Activated CD4-positive, CD25-positive, alpha-beta regulatory T cell treated with anti-CD3 and anti-CD28 coated beads, Interleukin-2, amount 50 U/mL, for 72 hours (primary cell): ENCODE results near the gene SYT3.
A peak's percentile ranks its signal among the peaks of the same experiment; 100 is the strongest.

Experiments used
- DNase-seq: peaks from one replicate; pipeline ENCODE4 v3.0.0; 2021

SYT3 gene

DNA sequence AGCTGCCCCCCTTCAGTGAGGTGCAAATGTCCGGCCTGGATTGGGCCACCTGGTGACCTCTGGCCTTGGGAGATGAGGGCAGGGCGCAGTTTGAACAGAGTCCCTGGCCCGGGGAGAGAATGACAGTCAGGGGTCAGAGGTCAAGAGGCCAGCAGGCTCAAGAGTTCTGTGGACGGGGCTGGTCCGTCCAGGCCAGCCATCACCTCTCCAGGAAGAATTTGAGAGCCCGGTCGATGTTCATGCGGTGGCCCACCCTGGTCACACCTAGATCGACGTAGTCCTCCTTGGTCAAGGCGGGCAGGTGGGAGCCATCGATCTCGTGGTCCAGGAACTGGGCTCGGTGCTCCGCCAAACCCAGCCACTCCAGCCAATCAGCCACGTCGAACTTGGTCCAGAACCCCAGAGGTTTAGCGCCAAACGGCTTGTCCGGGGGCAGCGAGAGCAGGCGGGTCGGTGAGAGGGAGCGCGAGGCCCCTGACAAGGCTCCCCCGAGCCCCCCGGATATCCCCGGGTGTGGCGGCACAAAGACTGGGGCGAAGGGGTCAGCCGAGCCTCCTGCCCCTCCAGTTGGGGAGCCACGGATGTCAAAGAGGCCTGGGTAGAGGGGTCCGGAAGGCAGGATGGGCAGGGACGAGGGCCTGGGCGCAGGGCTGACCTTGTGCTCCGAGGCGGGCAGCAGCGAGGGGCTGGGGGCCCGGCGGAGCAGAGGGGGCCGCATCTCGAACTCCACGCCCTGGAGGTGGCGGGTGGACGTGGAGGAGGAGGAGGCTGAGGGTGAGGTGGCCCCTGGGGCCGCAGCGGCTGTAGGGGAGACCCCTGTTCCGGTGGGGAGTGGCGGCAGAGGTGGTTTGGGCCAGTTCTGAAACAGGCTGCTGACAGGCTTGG, 22.3 kb upstream of the SYT3 start:
- no peak for DNase-seq

GRCh38 chr19:50661023-50661422, 21.3 kb upstream of the SYT3 start:
- DNase-seq = no peak

DNA sequence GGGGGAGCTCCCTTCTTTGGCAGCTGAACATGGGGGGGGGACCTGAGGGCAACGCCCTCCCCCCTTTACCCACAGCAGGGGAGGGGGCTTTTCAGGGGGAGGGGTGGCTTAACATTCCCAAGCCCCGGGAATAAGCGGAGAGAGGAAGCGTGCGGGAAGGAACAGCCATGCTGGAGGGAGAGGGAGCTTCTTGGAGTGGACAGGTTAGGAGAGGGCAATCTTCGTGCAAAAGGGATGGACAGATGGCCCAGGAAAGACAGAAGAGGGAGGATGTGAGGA, 20.3 kb upstream of the SYT3 start:
- DNase-seq = no peak

DNA sequence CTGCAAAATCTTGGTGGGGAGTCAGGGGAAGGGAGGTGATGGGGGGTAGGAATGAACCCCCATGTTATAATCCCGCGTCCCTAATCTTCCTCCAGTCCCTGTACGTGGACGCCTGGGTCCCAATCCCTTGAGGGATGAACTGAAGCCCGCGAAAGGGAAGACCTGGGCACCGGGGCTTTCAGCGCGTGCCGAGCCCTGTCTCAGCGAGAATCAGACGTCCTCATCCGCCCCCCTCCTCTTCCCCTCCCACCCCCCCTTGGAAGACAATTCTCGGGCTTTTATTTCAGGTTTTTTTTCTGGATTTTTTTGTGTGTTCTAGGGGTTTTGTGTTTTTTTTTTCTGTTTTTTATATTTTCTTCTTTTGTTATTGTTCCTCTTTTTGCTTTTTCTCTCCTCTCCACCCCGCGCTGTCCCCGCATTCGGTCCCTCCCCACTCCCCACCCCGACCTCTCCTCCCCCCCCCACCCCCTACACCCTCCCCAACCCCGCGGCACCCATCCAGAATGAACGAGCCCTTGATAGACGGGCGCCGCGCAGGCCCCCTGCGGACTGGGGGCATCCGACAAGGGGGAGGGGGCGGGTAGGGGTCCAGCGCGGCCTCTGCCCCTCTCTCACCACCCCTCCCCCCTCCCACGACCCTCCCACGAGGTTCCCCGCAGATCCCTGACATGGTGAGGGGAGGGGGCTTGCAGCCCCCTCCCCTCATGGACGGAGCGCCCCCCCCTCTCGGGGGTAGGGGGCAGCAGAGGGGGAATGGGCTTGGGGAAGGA, 19.8 kb upstream of the SYT3 start:
- DNase-seq = no peak

- DNase-seq = peak; percentile 41
Observed at GRCh38 chr19:50658441-50659317, 19.0 kb upstream of the SYT3 start.

- peak; percentile 73 for DNase-seq
Observed at GRCh38 chr19:50657712-50658440, 18.2 kb upstream of the SYT3 start.

DNA sequence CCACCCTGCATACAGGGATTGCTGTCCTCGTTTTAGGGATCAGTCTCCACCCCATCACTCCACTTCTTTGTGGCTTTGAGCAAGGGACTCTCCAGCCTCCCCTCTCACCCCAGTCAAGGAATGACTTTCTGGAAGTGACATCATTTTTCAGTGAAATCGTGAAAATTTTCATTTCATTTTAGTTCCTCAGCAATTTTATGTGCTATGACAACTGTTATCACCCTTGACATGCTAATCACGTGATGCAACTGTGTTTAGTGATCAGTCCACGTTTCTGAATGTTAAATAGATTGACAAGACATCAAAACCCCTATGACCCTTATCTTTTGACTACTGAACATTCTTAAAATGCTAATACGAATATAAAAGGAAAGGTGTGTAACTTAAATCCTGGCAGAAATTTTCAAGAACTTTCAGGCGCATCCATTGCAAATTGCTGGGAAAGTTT, 17.6 kb upstream of the SYT3 start:
- no peak for DNase-seq

- DNase-seq = no peak
Observed at GRCh38 chr19:50654882-50655281, 15.2 kb upstream of the SYT3 start.

- no peak for DNase-seq
Observed at GRCh38 chr19:50652722-50653121, 13.0 kb upstream of the SYT3 start.

GRCh38 chr19:50651174-50651573, 11.5 kb upstream of the SYT3 start:
- DNase-seq = no peak

DNA sequence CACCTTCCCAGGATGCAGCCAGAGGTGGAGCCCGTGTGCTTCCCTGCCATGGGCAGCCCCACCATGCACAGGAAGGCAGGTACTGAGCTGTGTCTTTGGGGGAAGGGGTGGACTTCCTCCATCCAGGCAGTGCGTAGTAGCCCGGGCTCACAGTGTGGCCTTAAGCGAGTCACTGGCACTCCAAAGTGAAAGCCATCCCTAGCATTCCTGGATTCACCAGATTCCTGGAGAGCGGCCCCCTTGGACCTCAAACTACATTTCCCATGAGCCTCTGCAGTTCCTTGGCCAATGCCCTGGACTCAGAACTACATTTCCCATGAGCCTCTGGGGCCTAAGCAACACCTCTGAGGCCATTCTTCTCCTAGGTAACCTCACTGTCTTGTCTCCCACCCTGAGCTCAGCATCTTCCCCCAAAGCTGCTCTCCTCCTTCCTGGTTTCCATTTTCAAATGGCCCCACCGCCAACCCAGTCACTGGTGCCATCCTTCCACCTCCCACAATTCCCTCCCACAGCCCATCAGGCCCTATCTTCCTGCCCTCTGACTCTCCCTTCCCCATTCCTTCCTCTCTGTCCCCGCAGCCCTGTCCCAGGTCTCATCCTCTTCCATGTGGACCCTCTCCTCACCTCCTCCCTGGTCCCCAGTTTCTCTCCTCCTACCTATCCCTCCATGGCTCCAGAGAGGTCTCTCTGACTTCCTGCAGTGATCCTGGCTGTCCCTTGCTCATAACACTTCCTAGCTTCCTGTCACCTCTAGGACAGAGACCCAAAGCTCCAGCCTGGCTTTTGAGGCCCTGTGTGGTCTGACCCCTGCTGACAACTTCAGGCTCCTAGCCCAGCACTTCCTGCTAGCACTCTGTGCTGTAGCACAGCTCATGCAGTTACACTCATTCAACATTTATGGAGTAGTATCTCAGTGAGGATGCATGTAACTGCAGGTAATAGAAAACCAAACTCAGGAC, 10.0 kb upstream of the SYT3 start, which contains the start of gene C19orf81:
TSS of gene C19orf81 (plus strand) at position 13 of the 959 bp plus-strand sequence. CDS start at position 13, 0 bp downstream.
- no peak for DNase-seq

GRCh38 chr19:50648659-50649058, 9.0 kb upstream of the SYT3 start:
- no peak for DNase-seq

- DNase-seq = no peak
Observed at GRCh38 chr19:50647879-50648615, 8.4 kb upstream of the SYT3 start.

DNA sequence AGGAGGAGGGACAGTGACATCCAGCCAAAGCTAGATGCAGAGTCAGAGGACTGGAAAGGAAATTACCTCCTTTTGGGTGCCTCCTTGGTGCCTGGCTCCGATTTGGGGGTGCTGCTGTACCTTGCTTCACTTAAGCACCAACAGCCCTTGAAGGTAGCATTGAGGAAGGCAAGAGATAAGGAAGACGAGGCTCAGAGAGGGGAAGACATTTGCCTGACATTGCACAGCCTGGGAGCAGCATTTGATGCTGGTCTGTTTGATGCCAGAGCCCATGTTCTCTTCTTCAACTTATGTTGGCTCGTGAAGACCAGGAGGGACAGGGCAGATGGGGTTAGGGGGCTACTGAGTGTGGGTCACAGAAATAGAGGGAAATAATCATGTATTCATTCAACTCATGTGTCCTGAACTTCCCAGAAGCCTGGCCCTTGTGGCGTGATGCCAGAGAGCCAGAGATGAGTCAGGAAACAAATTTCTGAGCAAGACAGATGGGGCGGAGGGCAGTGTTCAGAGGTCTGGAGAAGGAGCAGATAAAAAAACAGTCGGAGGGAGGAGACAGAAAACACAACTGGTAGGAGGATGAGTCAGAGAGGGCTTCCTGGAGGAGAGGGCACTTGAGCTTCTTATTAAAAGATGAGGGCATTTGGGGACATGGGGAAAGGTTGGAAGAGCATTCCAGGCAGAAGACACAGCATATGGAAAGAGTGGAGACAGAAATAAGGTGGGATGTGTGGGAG, 6.6 kb upstream of the SYT3 start:
- DNase-seq = no peak

DNA sequence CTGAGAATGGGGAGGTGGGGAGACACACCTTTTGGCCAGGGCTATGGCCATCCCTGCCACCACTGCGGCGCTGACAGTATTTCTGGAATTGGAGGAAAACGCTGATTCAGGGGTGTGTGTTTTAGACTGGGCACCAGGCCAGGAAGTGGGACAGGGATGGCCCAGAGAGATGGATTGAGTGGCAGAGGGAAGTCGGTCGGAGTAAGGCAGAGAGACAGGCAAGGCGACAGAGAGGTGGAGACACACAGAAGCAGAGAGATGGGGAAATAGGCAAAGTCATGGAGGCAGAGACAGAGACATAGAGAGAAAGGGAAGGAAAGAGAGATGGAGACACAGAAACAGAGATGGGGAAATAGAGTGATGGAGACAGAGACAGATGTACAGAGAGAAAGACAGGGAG, 5.4 kb upstream of the SYT3 start:
- no peak for DNase-seq

- DNase-seq = no peak
Observed at GRCh38 chr19:50644315-50644915, 4.7 kb upstream of the SYT3 start.

DNA sequence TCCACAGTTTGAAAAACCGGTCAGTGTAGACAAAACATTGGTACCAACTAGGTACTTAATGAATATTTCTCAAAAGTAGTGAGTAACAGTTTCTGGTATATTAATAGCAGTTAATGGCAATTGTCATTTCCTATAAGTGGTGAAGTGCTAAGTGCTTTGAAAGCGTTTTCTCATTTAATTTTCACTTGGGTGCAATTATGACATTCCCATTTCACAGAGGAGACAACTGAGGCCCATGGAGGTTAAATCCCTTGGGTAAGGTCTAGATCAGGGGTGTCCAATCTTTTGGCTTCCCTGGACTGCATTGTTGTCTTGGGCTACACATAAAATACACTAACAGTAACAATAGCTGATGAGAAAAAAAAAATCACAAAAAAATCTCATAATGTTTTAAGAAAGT, 687 bp upstream of the SYT3 start:
- DNase-seq = no peak

GRCh38 chr19:50638600-50638999, 1.1 kb downstream of the SYT3 start:
- DNase-seq = no peak

DNA sequence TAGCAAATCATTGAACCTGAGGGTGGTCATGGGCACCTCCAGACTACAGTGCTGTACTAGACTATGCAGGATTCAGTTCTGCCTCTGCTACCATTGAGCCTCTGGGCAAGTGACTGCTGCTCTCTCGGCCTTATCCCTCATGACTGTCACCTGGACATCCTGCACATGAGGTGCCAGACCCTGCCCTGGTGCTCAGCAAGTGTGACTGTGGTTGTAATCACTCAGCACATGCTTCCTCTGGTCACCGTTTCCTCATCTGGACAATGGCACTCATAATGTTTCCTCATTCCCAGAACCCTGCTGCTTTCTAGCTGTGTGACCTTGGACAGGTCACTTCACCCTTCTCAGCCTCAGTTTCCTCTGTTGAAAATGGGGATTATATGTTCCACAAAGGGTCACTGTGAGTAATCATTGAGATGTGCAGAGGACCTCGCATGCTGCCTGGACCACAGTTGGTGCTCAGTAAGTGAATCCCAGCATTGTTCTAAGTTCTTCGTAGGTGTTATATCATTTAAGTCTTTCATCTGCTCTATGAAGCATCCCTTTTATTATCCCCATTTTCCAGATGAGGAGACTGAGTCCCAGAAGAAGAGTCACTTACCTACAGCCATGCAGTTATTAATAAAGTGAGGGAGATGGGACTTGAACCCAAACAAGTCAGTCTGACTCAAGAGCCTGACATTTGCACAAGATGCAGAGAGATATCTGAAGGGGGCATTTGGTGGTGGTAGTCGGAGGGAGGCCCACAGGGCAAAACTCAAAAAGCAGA, 3.2 kb downstream of the SYT3 start:
- DNase-seq = no peak
